ENCODE data around the gene CD2BP2. TPM values are rescaled to one million over a fixed set of nuclear protein-coding genes. Genes with fewer than 3 reads are reported as not detected.
A peak's percentile ranks its signal among the peaks of the same experiment; 100 is the strongest.

CD2BP2 gene
- total RNA-seq, 1 donor from 2014 or later, result 15.1 TPM

- no peak for DNase-seq (ENCODE audit: low spot score in 2 of 2)
- TF ChIP-seq CTCF (IDR thresholded peaks at IDR 0.05), result no peak
- Histone ChIP-seq H3K9me3 (no peaks in the 10 kb centered on the region), H3K27ac (peak overlapping the region; percentile 99 to 100), H3K4me3 (peak overlapping the region; percentile 67 to 88), H3K36me3 (no peaks in the 10 kb centered on the region), H3K4me1 (peaks cover 8 to 9% of the 10 kb centered on the region in 2 donors), H3K27me3 (no peaks in the 10 kb centered on the region)
- intact Hi-C loops (cut with DNase I), result loop anchor here (5.0 to 10.0 kb wide), 3 partner anchors 282 to 562 kb away; partner anchors contain the start of genes KCTD13, PAGR1, PRRT2 and TBX6
These were observed 22.1 kb upstream of the CD2BP2 start for GRCh38 chr16:30377050-30377811.

- no peaks in the 10 kb centered on the region for H3K36me3 ChIP-seq
- H3K27ac ChIP-seq, result peak overlapping the region; percentile 99 to 100
- no peaks in the 10 kb centered on the region for H3K27me3 ChIP-seq
- TF ChIP-seq CTCF (IDR thresholded peaks at IDR 0.05), result no peak
- no peak for DNase-seq (ENCODE audit: low spot score in 2 of 2)
- H3K4me1 ChIP-seq, result peaks cover 8 to 10% of the 10 kb centered on the region in 2 donors
- H3K4me3 ChIP-seq, result no peak overlapping the region
- H3K9me3 ChIP-seq, result no peaks in the 10 kb centered on the region
- intact Hi-C loops (cut with DNase I), result loop anchor here (5.0 to 10.0 kb wide), 3 partner anchors 282 to 562 kb away; partner anchors contain the start of genes KCTD13, PAGR1, PRRT2 and TBX6
These were observed 21.4 kb upstream of the CD2BP2 start for GRCh38 chr16:30376461-30376902.

- intact Hi-C loops (cut with DNase I), result loop anchor here (5.0 to 10.0 kb wide), 3 partner anchors 281 to 561 kb away; partner anchors contain the start of genes KCTD13, PAGR1, PRRT2 and TBX6
- TF ChIP-seq CTCF (IDR thresholded peaks at IDR 0.05), result no peak
- Histone ChIP-seq H3K9me3 (no peaks in the 10 kb centered on the region), H3K27ac (no peak overlapping the region), H3K4me3 (no peak overlapping the region), H3K27me3 (no peaks in the 10 kb centered on the region), H3K36me3 (no peaks in the 10 kb centered on the region), H3K4me1 (peaks cover 8 to 14% of the 10 kb centered on the region in 2 donors)
- DNase-seq (ENCODE audit: low spot score in 2 of 2), result no peak
These were observed 20.8 kb upstream of the CD2BP2 start for GRCh38 chr16:30375864-30376263.

- Histone ChIP-seq H3K36me3 (no peaks in the 10 kb centered on the region), H3K4me3 (no peak within 1 kb of the TSS), H3K27me3 (no peaks in the 10 kb centered on the region), H3K27ac (no peak within 1 kb of the TSS), H3K4me1 (peaks cover 8 to 14% of the 10 kb centered on the region in 2 donors), H3K9me3 (no peaks in the 10 kb centered on the region)
- DNase-seq (ENCODE audit: low spot score in 2 of 2), result no peak
- TF ChIP-seq CTCF (IDR thresholded peaks at IDR 0.05), result no peak
- intact Hi-C loops (cut with DNase I), result loop anchor here (10.0 kb wide), 2 partner anchors 280 to 560 kb away; partner anchors contain the start of genes PAGR1, PRRT2, TBX6 and YPEL3
These were observed 19.4 kb upstream of the CD2BP2 start, which contains the start of gene MYL11 for GRCh38 chr16:30374538-30374937. Gene MYL11 (plus strand): TSS chr16:30374802. CDS start chr16:30374858, 56 bp downstream.

- no peak for TF ChIP-seq CTCF (IDR thresholded peaks at IDR 0.05)
- DNase-seq (ENCODE audit: low spot score in 2 of 2), result no peak
- intact Hi-C loops (cut with DNase I), result loop anchor here (10.0 kb wide), 2 partner anchors 278 to 558 kb away; partner anchors contain the start of genes PAGR1, PRRT2, TBX6 and YPEL3
- Histone ChIP-seq H3K4me1 (peaks cover 12 to 15% of the 10 kb centered on the region in 2 donors), H3K4me3 (no peak overlapping the region), H3K36me3 (no peaks in the 10 kb centered on the region), H3K9me3 (no peaks in the 10 kb centered on the region), H3K27ac (no peak overlapping the region), H3K27me3 (no peaks in the 10 kb centered on the region)
These were observed 17.6 kb upstream of the CD2BP2 start for GRCh38 chr16:30372725-30373124.

Data from ascending aorta (tissue), 2 donors.